IPS-18c (cell line): ENCODE results near the gene AKR1C4.
"Not testable (repeated sequence)": the region's sequence is repeated elsewhere in the genome, so short reads cannot be mapped to it uniquely, and the experiment has no call there.

Experiments
- H3K4me3 ChIP-seq: 2 replicates; pipeline ENCODE4 v1.7.0; 2013; ENCODE audit warnings: low read depth, mild to moderate bottlenecking, low read length, moderate library complexity; ENCODE audit not compliant: insufficient read depth
- H3K9me3 ChIP-seq: one replicate; pipeline ENCODE4 v1.6.1; 2013; ENCODE audit warnings: mild to moderate bottlenecking, low read length, moderate library complexity; ENCODE audit not compliant: control insufficient read depth, insufficient read depth

The AKR1C4 gene

GRCh38 chr10:5194431-5194830, 2.2 kb upstream of the AKR1C4 start:
- H3K9me3 ChIP-seq: no peaks in the 10 kb centered on the region
- no peak overlapping the region for H3K4me3 ChIP-seq

- Histone ChIP-seq H3K9me3 (no peaks in the 10 kb centered on the region), H3K4me3 (no peak overlapping the region)
Measured at GRCh38 chr10:5195727-5196374, 786 bp upstream of the AKR1C4 start.

- H3K4me3 ChIP-seq: no peak overlapping the region
- H3K9me3 ChIP-seq: no peaks in the 10 kb centered on the region
Measured at GRCh38 chr10:5198386-5198785, 1.7 kb downstream of the AKR1C4 start.

GRCh38 chr10:5199398-5199797, 2.8 kb downstream of the AKR1C4 start:
- no peaks in the 10 kb centered on the region for H3K9me3 ChIP-seq
- H3K4me3 ChIP-seq: no peak overlapping the region

GRCh38 chr10:5206799-5207198, 10.2 kb downstream of the AKR1C4 start:
- Histone ChIP-seq H3K4me3 (no peak overlapping the region), H3K9me3 (peaks cover 4% of the 10 kb centered on the region)

- H3K4me3 ChIP-seq, H3K9me3 ChIP-seq: not testable (repeated sequence)
Measured at GRCh38 chr10:5209776-5210175, 13.1 kb downstream of the AKR1C4 start.

GRCh38 chr10:5210261-5210660, 13.6 kb downstream of the AKR1C4 start:
- H3K4me3 ChIP-seq, H3K9me3 ChIP-seq: not testable (repeated sequence)

GRCh38 chr10:5211696-5212536, 15.3 kb downstream of the AKR1C4 start:
- Histone ChIP-seq H3K4me3 (no peak overlapping the region), H3K9me3 (peaks cover 4% of the 10 kb centered on the region)

- no peak overlapping the region for H3K4me3 ChIP-seq
- H3K9me3 ChIP-seq: peaks cover 2% of the 10 kb centered on the region
Measured at GRCh38 chr10:5216801-5217200, 20.2 kb downstream of the AKR1C4 start.

- Histone ChIP-seq H3K9me3 (peaks cover 2% of the 10 kb centered on the region), H3K4me3 (no peak overlapping the region)
Measured at GRCh38 chr10:5219262-5219661, 22.6 kb downstream of the AKR1C4 start.

GRCh38 chr10:5222942-5223341, 26.3 kb downstream of the AKR1C4 start:
- not testable (repeated sequence) for H3K4me3 ChIP-seq, H3K9me3 ChIP-seq

GRCh38 chr10:5229019-5229418, 32.4 kb downstream of the AKR1C4 start:
- Histone ChIP-seq H3K4me3 (no peak overlapping the region), H3K9me3 (no peaks in the 10 kb centered on the region)

GRCh38 chr10:5233324-5233723, 36.7 kb downstream of the AKR1C4 start:
- H3K9me3 ChIP-seq: no peaks in the 10 kb centered on the region

GRCh38 chr10:5234106-5234860, 37.6 kb downstream of the AKR1C4 start:
- Histone ChIP-seq H3K9me3 (no peaks in the 10 kb centered on the region), H3K4me3 (no peak overlapping the region)

More at GRCh38 chr10:5233324-5233723, 36.7 kb downstream of the AKR1C4 start:
- H3K4me3 ChIP-seq: no peak overlapping the region

GRCh38 chr10:5237541-5237940, 40.9 kb downstream of the AKR1C4 start:
- not testable (repeated sequence) for H3K4me3 ChIP-seq, H3K9me3 ChIP-seq

GRCh38 chr10:5242585-5242984, 45.9 kb downstream of the AKR1C4 start:
- H3K9me3 ChIP-seq: peaks cover 2% of the 10 kb centered on the region
- H3K4me3 ChIP-seq: no peak overlapping the region

GRCh38 chr10:5243521-5243987, 46.9 kb downstream of the AKR1C4 start:
- peaks cover 2% of the 10 kb centered on the region for H3K9me3 ChIP-seq
- H3K4me3 ChIP-seq: no peak overlapping the region
